ENCODE results near the gene ESPL1. TPM values are rescaled to one million over a fixed set of nuclear protein-coding genes. Genes with fewer than 3 reads are reported as not detected.

ESPL1 gene
- total and polyA plus RNA-seq, 2 of the 8 experiments (the other 6 are each of a cell fraction or from before 2014, with no cell fraction given) = 31.8 to 52.7 TPM

DNA sequence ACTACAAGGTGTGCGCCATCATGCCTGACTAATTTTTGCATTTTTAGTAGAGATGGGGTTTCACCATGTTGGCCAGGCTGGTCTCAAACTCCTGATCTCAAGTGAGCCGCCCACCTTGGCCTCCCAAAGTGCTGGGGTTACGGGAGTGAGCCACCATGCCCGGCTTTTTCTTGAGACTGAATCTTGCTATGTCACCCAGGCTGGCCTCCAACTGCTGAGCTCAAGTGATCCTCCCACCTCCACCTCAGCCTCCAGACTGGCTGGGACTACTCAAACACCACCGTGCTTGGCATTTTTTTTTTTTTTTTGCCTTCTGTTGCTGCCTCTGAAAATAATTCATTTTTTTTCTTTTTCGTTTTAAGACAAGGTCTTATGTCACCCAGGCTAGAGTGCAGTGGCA, 8.2 kb upstream of the ESPL1 start (continued):
- TF ChIP-seq, protein P1, sequence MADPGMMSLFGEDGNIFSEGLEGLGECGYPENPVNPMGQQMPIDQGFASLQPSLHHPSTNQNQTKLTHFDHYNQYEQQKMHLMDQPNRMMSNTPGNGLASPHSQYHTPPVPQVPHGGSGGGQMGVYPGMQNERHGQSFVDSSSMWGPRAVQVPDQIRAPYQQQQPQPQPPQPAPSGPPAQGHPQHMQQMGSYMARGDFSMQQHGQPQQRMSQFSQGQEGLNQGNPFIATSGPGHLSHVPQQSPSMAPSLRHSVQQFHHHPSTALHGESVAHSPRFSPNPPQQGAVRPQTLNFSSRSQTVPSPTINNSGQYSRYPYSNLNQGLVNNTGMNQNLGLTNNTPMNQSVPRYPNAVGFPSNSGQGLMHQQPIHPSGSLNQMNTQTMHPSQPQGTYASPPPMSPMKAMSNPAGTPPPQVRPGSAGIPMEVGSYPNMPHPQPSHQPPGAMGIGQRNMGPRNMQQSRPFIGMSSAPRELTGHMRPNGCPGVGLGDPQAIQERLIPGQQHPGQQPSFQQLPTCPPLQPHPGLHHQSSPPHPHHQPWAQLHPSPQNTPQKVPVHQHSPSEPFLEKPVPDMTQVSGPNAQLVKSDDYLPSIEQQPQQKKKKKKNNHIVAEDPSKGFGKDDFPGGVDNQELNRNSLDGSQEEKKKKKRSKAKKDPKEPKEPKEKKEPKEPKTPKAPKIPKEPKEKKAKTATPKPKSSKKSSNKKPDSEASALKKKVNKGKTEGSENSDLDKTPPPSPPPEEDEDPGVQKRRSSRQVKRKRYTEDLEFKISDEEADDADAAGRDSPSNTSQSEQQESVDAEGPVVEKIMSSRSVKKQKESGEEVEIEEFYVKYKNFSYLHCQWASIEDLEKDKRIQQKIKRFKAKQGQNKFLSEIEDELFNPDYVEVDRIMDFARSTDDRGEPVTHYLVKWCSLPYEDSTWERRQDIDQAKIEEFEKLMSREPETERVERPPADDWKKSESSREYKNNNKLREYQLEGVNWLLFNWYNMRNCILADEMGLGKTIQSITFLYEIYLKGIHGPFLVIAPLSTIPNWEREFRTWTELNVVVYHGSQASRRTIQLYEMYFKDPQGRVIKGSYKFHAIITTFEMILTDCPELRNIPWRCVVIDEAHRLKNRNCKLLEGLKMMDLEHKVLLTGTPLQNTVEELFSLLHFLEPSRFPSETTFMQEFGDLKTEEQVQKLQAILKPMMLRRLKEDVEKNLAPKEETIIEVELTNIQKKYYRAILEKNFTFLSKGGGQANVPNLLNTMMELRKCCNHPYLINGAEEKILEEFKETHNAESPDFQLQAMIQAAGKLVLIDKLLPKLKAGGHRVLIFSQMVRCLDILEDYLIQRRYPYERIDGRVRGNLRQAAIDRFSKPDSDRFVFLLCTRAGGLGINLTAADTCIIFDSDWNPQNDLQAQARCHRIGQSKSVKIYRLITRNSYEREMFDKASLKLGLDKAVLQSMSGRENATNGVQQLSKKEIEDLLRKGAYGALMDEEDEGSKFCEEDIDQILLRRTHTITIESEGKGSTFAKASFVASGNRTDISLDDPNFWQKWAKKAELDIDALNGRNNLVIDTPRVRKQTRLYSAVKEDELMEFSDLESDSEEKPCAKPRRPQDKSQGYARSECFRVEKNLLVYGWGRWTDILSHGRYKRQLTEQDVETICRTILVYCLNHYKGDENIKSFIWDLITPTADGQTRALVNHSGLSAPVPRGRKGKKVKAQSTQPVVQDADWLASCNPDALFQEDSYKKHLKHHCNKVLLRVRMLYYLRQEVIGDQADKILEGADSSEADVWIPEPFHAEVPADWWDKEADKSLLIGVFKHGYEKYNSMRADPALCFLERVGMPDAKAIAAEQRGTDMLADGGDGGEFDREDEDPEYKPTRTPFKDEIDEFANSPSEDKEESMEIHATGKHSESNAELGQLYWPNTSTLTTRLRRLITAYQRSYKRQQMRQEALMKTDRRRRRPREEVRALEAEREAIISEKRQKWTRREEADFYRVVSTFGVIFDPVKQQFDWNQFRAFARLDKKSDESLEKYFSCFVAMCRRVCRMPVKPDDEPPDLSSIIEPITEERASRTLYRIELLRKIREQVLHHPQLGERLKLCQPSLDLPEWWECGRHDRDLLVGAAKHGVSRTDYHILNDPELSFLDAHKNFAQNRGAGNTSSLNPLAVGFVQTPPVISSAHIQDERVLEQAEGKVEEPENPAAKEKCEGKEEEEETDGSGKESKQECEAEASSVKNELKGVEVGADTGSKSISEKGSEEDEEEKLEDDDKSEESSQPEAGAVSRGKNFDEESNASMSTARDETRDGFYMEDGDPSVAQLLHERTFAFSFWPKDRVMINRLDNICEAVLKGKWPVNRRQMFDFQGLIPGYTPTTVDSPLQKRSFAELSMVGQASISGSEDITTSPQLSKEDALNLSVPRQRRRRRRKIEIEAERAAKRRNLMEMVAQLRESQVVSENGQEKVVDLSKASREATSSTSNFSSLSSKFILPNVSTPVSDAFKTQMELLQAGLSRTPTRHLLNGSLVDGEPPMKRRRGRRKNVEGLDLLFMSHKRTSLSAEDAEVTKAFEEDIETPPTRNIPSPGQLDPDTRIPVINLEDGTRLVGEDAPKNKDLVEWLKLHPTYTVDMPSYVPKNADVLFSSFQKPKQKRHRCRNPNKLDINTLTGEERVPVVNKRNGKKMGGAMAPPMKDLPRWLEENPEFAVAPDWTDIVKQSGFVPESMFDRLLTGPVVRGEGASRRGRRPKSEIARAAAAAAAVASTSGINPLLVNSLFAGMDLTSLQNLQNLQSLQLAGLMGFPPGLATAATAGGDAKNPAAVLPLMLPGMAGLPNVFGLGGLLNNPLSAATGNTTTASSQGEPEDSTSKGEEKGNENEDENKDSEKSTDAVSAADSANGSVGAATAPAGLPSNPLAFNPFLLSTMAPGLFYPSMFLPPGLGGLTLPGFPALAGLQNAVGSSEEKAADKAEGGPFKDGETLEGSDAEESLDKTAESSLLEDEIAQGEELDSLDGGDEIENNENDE (IDR thresholded peaks at IDR 0.05; ENCODE audit: insufficient replicate concordance, low read length) = no peak
- TF ChIP-seq SP2 (IDR thresholded peaks at IDR 0.05; ENCODE audit: low read length) (no peak), HDAC2 (IDR thresholded peaks at IDR 0.05; ENCODE audit: borderline replicate concordance in 1 of 2, low read depth in 2 of 2, low read length in 2 of 2) (no peak), KDM4A (IDR thresholded peaks at IDR 0.05; ENCODE audit: low read depth, low read length, severe bottlenecking) (no peak), CREB1 (IDR thresholded peaks at IDR 0.05) (no peak), SIX5 (IDR thresholded peaks at IDR 0.05; ENCODE audit: low read depth, low read length) (no peak), KDM5A (IDR thresholded peaks at IDR 0.05; ENCODE audit: low read length) (no peak), CTBP2 (IDR thresholded peaks at IDR 0.05; ENCODE audit: borderline replicate concordance, insufficient read depth, insufficient read length, low read length) (no peak), ASH2L (IDR thresholded peaks at IDR 0.05; ENCODE audit: low read length) (no peak), TEAD4 (IDR thresholded peaks at IDR 0.05; ENCODE audit: low read depth, low read length) (no peak)
- TF ChIP-seq, protein P2, sequence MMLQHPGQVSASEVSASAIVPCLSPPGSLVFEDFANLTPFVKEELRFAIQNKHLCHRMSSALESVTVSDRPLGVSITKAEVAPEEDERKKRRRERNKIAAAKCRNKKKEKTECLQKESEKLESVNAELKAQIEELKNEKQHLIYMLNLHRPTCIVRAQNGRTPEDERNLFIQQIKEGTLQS (IDR thresholded peaks at IDR 0.05; ENCODE audit: insufficient read depth, low read depth, low read length) = no peak
